ENCODE results near the gene UBAP1. TPM values are rescaled to one million over a fixed set of nuclear protein-coding genes. Genes with fewer than 3 reads are reported as not detected.

UBAP1 gene
- total and polyA plus RNA-seq, 2 of the 4 experiments (the other 2 are of a cell fraction): 30.6 to 37.0 TPM

GRCh38 chr9:34256104-34256503 lies 77.3 kb downstream of the UBAP1 start:
- H3K9me3 ChIP-seq (ENCODE audit: control insufficient read depth, insufficient read depth, low read length): no peaks in the 10 kb centered on the region
- TF ChIP-seq SMC3 (IDR thresholded peaks at IDR 0.05; ENCODE audit: low read depth, low read length): peak; percentile 13; the same call in 1 of the 2 replicates
- TF ChIP-seq BHLHE40 (IDR thresholded peaks at IDR 0.05; ENCODE audit: low read depth, low read length): no peak
- 0 out of 2 replicates have a peak, but pooled peaks have one; percentile 16 for TF ChIP-seq RAD21 (IDR thresholded peaks at IDR 0.05; ENCODE audit: low read length)
- DNase-seq: no peak
- no peaks in the 10 kb centered on the region for H4K20me1 ChIP-seq (ENCODE audit: insufficient read depth, low read length)
- peaks cover 14% of the 10 kb centered on the region for H3K36me3 ChIP-seq (ENCODE audit: control insufficient read depth, insufficient read depth, low read length)
- H3K27ac ChIP-seq (ENCODE audit: insufficient read depth, low read length): no peak overlapping the region
- H2BK5ac ChIP-seq (ENCODE audit: low read depth, low read length, poor library complexity, severe bottlenecking): peak overlapping the region; percentile 6
- no peak overlapping the region for H4K8ac ChIP-seq (ENCODE audit: low read depth in 2 of 2, low read length in 2 of 2)
- ChIA-PET POLR2A (ENCODE audit: unreplicated experiment) (no interaction called here), CTCF (interaction anchor here (0.9 kb wide), 1 partner anchor 9 kb away, joined by 3 read pairs; no protein-coding TSS in a partner anchor)
- no peak overlapping the region for H3K23ac ChIP-seq (ENCODE audit: low read depth, low read length)
- H3K27me3 ChIP-seq (ENCODE audit: control insufficient read depth, insufficient read depth, low read length): no peaks in the 10 kb centered on the region
- peaks cover 22% of the 10 kb centered on the region for H3K4me1 ChIP-seq (ENCODE audit: control insufficient read depth, insufficient read depth, low read length)
- no peak overlapping the region for H3K4me3 ChIP-seq (ENCODE audit: insufficient read depth, low read depth, low read length)
- H3K9me1 ChIP-seq (ENCODE audit: insufficient read depth, low read length): peaks cover 6% of the 10 kb centered on the region; the same call in 1 of the 2 replicates
- H3K56ac ChIP-seq (ENCODE audit: extremely low read depth, insufficient read depth, low read length): no peak overlapping the region
- no peak overlapping the region for H3K14ac ChIP-seq (replicated peaks; ENCODE audit: low read depth, low read length)
- WGBS, 2 experiments (ENCODE audit: extremely low coverage in 2 of 2, insufficient read length in 1 of 2): 90% methylated on average over 5 of the region's 6 CpGs; no CpG with 5 or more reads in 1 of the 2 experiments
- no peak overlapping the region for H4K91ac ChIP-seq (ENCODE audit: insufficient read depth, low read depth, low read length)
- peak overlapping the region; percentile 11 for H2AK9ac ChIP-seq (replicated peaks; ENCODE audit: low read depth, low read length, poor library complexity)
- peaks cover 0 to 29% of the 10 kb centered on the region in 2 experiments; a peak in 2 of 4 replicates for H3K79me1 ChIP-seq (ENCODE audit: low read depth in 1 of 2, low read length in 2 of 2)
- 0 out of 2 replicates have a peak overlapping the region, but pooled peaks have one; percentile 16 for H2BK20ac ChIP-seq (ENCODE audit: low read depth, low read length)
- no peak for ATAC-seq (ENCODE audit: low read depth)
- H2AFZ ChIP-seq (replicated peaks; ENCODE audit: low read length, poor library complexity): no peak overlapping the region
- H4K5ac ChIP-seq (ENCODE audit: low read depth, low read length): no peak overlapping the region
- H2AK5ac ChIP-seq (ENCODE audit: low read depth, low read length): peak overlapping the region; percentile 32; the same call in 1 of the 2 replicates
- H3K4ac ChIP-seq (ENCODE audit: low read depth, low read length): no peak overlapping the region; the same call in 1 of the 2 replicates
- dilution Hi-C loops (cut with HindIII; ENCODE audit: low sequenced_read_pairs, unreplicated experiment): no loop called here
- no peak overlapping the region for H3K9ac ChIP-seq (ENCODE audit: low read depth, low read length)
- H3K4me2 ChIP-seq (ENCODE audit: low read depth, low read length): no peak overlapping the region
- no peak overlapping the region for H2BK15ac ChIP-seq (ENCODE audit: low read depth, low read length)
- in situ Hi-C loops (cut with MboI; ENCODE audit: low sequenced_read_pairs): no loop called here
- BruUV-seq (replicated peaks): no TSS peak
- H2BK120ac ChIP-seq (ENCODE audit: low read depth, low read length): no peak overlapping the region
- intact Hi-C loops (cut with micrococcal nuclease): no loop called here
- H3K18ac ChIP-seq (ENCODE audit: low read depth, low read length): no peak overlapping the region

Data from IMR-90 (cell line).